Thyroid gland (tissue), 4 donors: ENCODE measurements around the gene NDST1. TPM values are rescaled to one million over a fixed set of nuclear protein-coding genes. Genes with fewer than 3 reads are reported as not detected.

ENCODE experiments used
- DNase-seq, 2 donors: peaks; one replicate each; pipeline ENCODE4 v3.0.0-alpha.2; 2019
- H3K27ac ChIP-seq, 3 donors: fragments of 200-600 bp; sonication (generic); 1 replicate in 2 of 3; 2 replicates in 1 of 3; pipeline ENCODE4 v1.5.1; 2016 to 2019; ENCODE audit warnings: mild to moderate bottlenecking in 1 of 3, moderate library complexity in 1 of 3
- H3K27me3 ChIP-seq: fragments of 200-600 bp; sonication (generic); one replicate; pipeline ENCODE4 v1.5.1; 2019
- H3K36me3 ChIP-seq, 2 donors: fragments of 200-600 bp; sonication (generic); one replicate each; pipeline ENCODE4 v1.5.1; 2016 to 2019
- H3K4me1 ChIP-seq, 2 donors: fragments of 200-600 bp; sonication (generic); one replicate each; pipeline ENCODE4 v1.5.1; 2017 to 2019
- H3K4me3 ChIP-seq, 3 donors: fragments of 200-600 bp; sonication (generic); replicated peaks in 1 of 3; 1 replicate in 2 of 3; 2 replicates in 1 of 3; pipeline ENCODE4 v1.5.1; 2016; ENCODE audit warnings: mild to moderate bottlenecking in 1 of 3
- H3K9me3 ChIP-seq: fragments of 200-600 bp; sonication (generic); one replicate; pipeline ENCODE4 v1.5.1; 2017
- CTCF ChIP-seq, 6 experiments: fragments of 200-600 bp in 3 of 6; fragments of 450-650 bp in 3 of 6; sonication (generic) in 3 of 6; IDR thresholded peaks; one replicate each; pipeline ENCODE4 v1.5.1; 2016 to 2019; ENCODE audit warnings: antibody characterized with exemption in 6 of 6, mild to moderate bottlenecking in 2 of 6, inconsistent platforms in 1 of 6, moderate library complexity in 1 of 6
- POLR2A ChIP-seq, 2 donors: fragments of 450-650 bp; IDR thresholded peaks; one replicate each; pipeline ENCODE4 v1.6.1; 2017; ENCODE audit warnings: antibody characterized with exemption in 2 of 2, mild to moderate bottlenecking in 2 of 2, moderate library complexity in 1 of 2
- WGBS, 2 donors: methylation state at CpG; one replicate each; pipeline ENCODE4 v1.1.5; 2017; 5-methylcytosine and 5-hydroxymethylcytosine counted together
- intact Hi-C: fragments of 100-400 bp; cut with DNase I; formaldehyde crosslinking; loops from one replicate; pipeline ENCODE4 v1.15.1; 2023
- total RNA-seq, 4 donors: library from RNA; depleted of rRNA; stranded (reverse); fragments of >200 nt; gene quantifications; one replicate each; pipeline ENCODE4 v1.2.3, GENCODE V29; 2016

The NDST1 gene
- total RNA-seq, 4 donors from 2014 or later, result 84.9 to 171 (median 113) TPM

- TF ChIP-seq CTCF (IDR thresholded peaks at IDR 0.05) (no peak), POLR2A (IDR thresholded peaks at IDR 0.05) (no peak)
- DNase-seq, result no peak
- Histone ChIP-seq H3K27ac (peak overlapping the region in 2 of 3 donors; percentile 30 to 53), H3K27me3 (no peaks in the 10 kb centered on the region), H3K36me3 (no peaks in the 10 kb centered on the region), H3K4me1 (peaks cover 0 to 18% of the 10 kb centered on the region in 2 donors), H3K9me3 (no peaks in the 10 kb centered on the region), H3K4me3 (no peak overlapping the region)
- WGBS, 2 donors, result 80 to 83% methylated on average over 17 to 25 of the region's 25 CpGs
- intact Hi-C loops, result no loop called here
Measured at GRCh38 chr5:150600616-150601490, 92.9 kb downstream of the NDST1 start.

GRCh38 chr5:150601491-150602345, 93.8 kb downstream of the NDST1 start:
- no peak overlapping the region for H3K4me3 ChIP-seq
- H3K27ac ChIP-seq, result no peak overlapping the region
- H3K36me3 ChIP-seq, result no peaks in the 10 kb centered on the region
- H3K9me3 ChIP-seq, result no peaks in the 10 kb centered on the region
- TF ChIP-seq POLR2A (IDR thresholded peaks at IDR 0.05) (no peak), CTCF (IDR thresholded peaks at IDR 0.05) (no peak)
- H3K4me1 ChIP-seq, result peaks cover 0 to 16% of the 10 kb centered on the region in 2 donors
- 81% methylated on average over 15 of the region's 16 CpGs for WGBS, 2 donors
- intact Hi-C loops, result no loop called here
- DNase-seq, result no peak
- H3K27me3 ChIP-seq, result no peaks in the 10 kb centered on the region

DNA sequence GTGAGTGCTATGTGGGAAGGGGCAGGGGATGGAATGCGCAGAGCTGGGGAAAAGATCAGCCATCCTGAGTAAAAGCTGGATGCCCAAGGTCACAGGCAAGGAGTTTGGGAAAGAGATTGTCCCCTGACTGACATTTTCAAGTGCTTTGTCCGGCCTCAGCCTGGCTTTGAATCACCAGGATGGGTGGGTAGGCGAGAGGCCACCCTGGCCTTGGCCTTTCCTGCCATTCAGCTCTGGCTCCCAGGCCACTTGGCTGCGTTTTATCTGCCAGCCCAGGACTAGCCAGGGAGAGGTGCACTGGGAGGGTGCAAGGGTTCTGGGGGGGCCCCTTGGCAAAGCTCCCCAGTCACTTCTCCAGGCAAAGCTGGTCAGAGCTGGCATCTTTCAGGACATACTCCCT, 95.1 kb downstream of the NDST1 start:
- Histone ChIP-seq H3K36me3 (no peaks in the 10 kb centered on the region), H3K27ac (no peak overlapping the region), H3K27me3 (no peaks in the 10 kb centered on the region), H3K4me1 (peaks cover 0 to 16% of the 10 kb centered on the region in 2 donors), H3K9me3 (no peaks in the 10 kb centered on the region), H3K4me3 (no peak overlapping the region)
- no peak for DNase-seq
- WGBS, 2 donors, result 80 to 85% methylated on average over 3 to 4 of the region's 4 CpGs
- no peak for TF ChIP-seq POLR2A (IDR thresholded peaks at IDR 0.05)
- intact Hi-C loops, result no loop called here

DNA sequence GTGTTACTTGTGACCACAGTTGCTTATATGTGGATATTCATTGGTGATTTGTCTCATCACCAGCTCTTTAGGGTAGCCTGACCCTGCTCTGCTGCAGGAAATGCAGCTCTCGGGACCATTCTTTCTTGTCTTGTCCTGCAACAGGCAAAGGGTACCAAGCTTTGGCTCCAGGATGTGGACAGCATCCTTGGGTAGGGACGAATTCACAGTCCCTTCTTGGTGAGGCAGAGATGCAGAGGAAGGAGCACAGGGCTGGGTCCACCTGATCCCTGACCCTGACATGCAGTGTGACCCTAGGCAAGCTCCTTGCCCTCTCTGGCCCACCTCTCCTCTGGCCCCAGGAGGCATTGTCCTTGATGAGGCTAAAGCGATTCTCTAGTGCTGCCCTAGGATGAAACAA, 95.6 kb downstream of the NDST1 start:
- WGBS, 2 donors, result 88 to 94% methylated on average over 3 of the region's 3 CpGs
- DNase-seq, result no peak
- Histone ChIP-seq H3K27ac (no peak overlapping the region), H3K9me3 (no peaks in the 10 kb centered on the region), H3K4me1 (peaks cover 0 to 16% of the 10 kb centered on the region in 2 donors), H3K27me3 (no peaks in the 10 kb centered on the region), H3K4me3 (no peak overlapping the region), H3K36me3 (no peaks in the 10 kb centered on the region)
- TF ChIP-seq CTCF (IDR thresholded peaks at IDR 0.05) (no peak), POLR2A (IDR thresholded peaks at IDR 0.05) (no peak)
- intact Hi-C loops, result no loop called here

DNA sequence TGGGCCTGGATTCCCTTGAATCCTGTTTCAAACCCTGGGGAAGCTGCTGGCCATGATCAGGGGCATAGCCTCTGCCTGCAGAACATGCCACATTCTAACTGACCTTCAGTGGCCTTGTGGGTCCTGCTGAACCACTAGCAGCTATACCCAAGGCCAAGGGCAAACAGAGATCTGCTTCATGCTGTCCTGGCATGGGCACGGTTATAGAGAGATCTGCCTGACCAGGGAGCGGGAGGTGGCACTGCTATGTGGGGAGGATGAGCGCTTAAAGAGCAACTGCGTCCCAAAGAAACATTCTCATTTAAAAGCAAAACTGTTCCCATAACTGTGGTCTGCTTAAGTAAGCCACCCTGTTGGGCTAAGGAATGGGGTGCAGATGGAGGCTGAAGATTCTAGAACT, 96.1 kb downstream of the NDST1 start:
- no peak overlapping the region for H3K4me3 ChIP-seq
- no peak for DNase-seq
- no peak overlapping the region for H3K27ac ChIP-seq
- H3K27me3 ChIP-seq, result no peaks in the 10 kb centered on the region
- 93 to 98% methylated on average over 4 of the region's 4 CpGs for WGBS, 2 donors
- H3K4me1 ChIP-seq, result peaks cover 0 to 16% of the 10 kb centered on the region in 2 donors
- intact Hi-C loops, result no loop called here
- no peaks in the 10 kb centered on the region for H3K9me3 ChIP-seq
- H3K36me3 ChIP-seq, result no peaks in the 10 kb centered on the region
- TF ChIP-seq POLR2A (IDR thresholded peaks at IDR 0.05), result no peak
- TF ChIP-seq CTCF (IDR thresholded peaks at IDR 0.05), result no peak
